Glutamatergic neuron (in vitro differentiated cells): Measurements from ENCODE around the gene APOA4. TPM values are rescaled to one million over a fixed set of nuclear protein-coding genes. Genes with fewer than 3 reads are reported as not detected.

Experiments
- DNase-seq: peaks from one replicate; pipeline ENCODE4 v3.0.0; 2022
- H3K27ac Mint-ChIP-seq: one replicate; pipeline ENCODE4 v1.8.0; 2020; ENCODE audit warnings: mild to moderate bottlenecking, mixed read lengths, inconsistent platforms; ENCODE audit not compliant: unreplicated experiment
- H3K27me3 Mint-ChIP-seq: one replicate; pipeline ENCODE4 v1.8.0; 2020; ENCODE audit warnings: mild to moderate bottlenecking, moderate library complexity, mixed read lengths, inconsistent platforms; ENCODE audit not compliant: unreplicated experiment
- H3K36me3 Mint-ChIP-seq: one replicate; pipeline ENCODE4 v1.8.0; 2020; ENCODE audit warnings: mild to moderate bottlenecking, mixed read lengths, inconsistent platforms; ENCODE audit not compliant: unreplicated experiment
- H3K4me1 Mint-ChIP-seq: one replicate; pipeline ENCODE4 v1.8.0; 2020; ENCODE audit warnings: mild to moderate bottlenecking, low read depth, mixed read lengths, inconsistent platforms; ENCODE audit not compliant: unreplicated experiment
- H3K4me3 Mint-ChIP-seq: one replicate; pipeline ENCODE4 v1.8.0; 2020; ENCODE audit warnings: mild to moderate bottlenecking, mixed read lengths, inconsistent platforms; ENCODE audit not compliant: unreplicated experiment
- H3K9me3 Mint-ChIP-seq: one replicate; pipeline ENCODE4 v1.8.0; 2020; ENCODE audit warnings: mild to moderate bottlenecking, moderate library complexity, mixed read lengths, inconsistent platforms; ENCODE audit not compliant: unreplicated experiment
- CTCF ChIP-seq: fragments of 200-600 bp; sonication (generic); IDR thresholded peaks from one replicate; pipeline ENCODE4 v1.5.0; 2021; ENCODE audit not compliant: partially characterized antibody, unreplicated experiment
- total RNA-seq: library from RNA; stranded (reverse); fragmentation: NEBNext Ultra II Directional; extraction: Animal tissue kit (Norgen Biotek cat#: 25700); gene quantifications from one replicate; pipeline ENCODE4 v1.2.1, GENCODE V29; 2021; ENCODE audit not compliant: unreplicated experiment

APOA4 gene
- total RNA-seq, 1 donor from 2014 or later, result not detected

- Mint-ChIP-seq H3K27me3 (peaks cover 3% of the 10 kb centered on the region), H3K4me1 (no peaks in the 10 kb centered on the region), H3K4me3 (no peak overlapping the region), H3K27ac (no peak overlapping the region), H3K9me3 (peaks cover 4% of the 10 kb centered on the region), H3K36me3 (no peaks in the 10 kb centered on the region)
- no peak for TF ChIP-seq CTCF
- DNase-seq, result no peak
Observed at GRCh38 chr11:116840224-116840745, 17.2 kb upstream of the APOA4 start.

- no peak for DNase-seq
- H3K27ac Mint-ChIP-seq, result no peak overlapping the region
- no peaks in the 10 kb centered on the region for H3K36me3 Mint-ChIP-seq
- H3K27me3 Mint-ChIP-seq, result peaks cover 5% of the 10 kb centered on the region
- peaks cover 4% of the 10 kb centered on the region for H3K9me3 Mint-ChIP-seq
- TF ChIP-seq CTCF, result no peak
- H3K4me1 Mint-ChIP-seq, result no peaks in the 10 kb centered on the region
- no peak overlapping the region for H3K4me3 Mint-ChIP-seq
Observed at GRCh38 chr11:116838321-116839084, 15.4 kb upstream of the APOA4 start.

- peaks cover 3% of the 10 kb centered on the region for H3K27me3 Mint-ChIP-seq
- no peak within 1 kb of the TSS for H3K4me3 Mint-ChIP-seq
- no peaks in the 10 kb centered on the region for H3K36me3 Mint-ChIP-seq
- no peak for DNase-seq
- H3K27ac Mint-ChIP-seq, result no peak within 1 kb of the TSS
- H3K9me3 Mint-ChIP-seq, result peaks cover 4% of the 10 kb centered on the region
- H3K4me1 Mint-ChIP-seq, result no peaks in the 10 kb centered on the region
- TF ChIP-seq CTCF, result no peak
Observed at GRCh38 chr11:116837231-116838091, 14.4 kb upstream of the APOA4 start, which contains the start of gene APOA1. Gene APOA1 (minus strand): TSS chr11:116837622. CDS start chr11:116837387, 235 bp downstream.

- Mint-ChIP-seq H3K27me3 (peaks cover 3% of the 10 kb centered on the region), H3K36me3 (no peaks in the 10 kb centered on the region), H3K9me3 (peaks cover 4% of the 10 kb centered on the region), H3K4me3 (no peak overlapping the region), H3K27ac (no peak overlapping the region), H3K4me1 (no peaks in the 10 kb centered on the region)
- no peak for TF ChIP-seq CTCF
- no peak for DNase-seq
Observed at GRCh38 chr11:116836632-116836991, 13.5 kb upstream of the APOA4 start.
